Central memory CD8-positive, alpha-beta T cell (primary cell): ENCODE measurements around the gene MAML1.
A peak's percentile ranks its signal among the peaks of the same experiment; 100 is the strongest.

Experiments used
- ATAC-seq: fragments of 150-1000 bp; cut with Tn5 transposase; replicated peaks from 2 replicates; pipeline ENCODE4 v1.10.0; 2022; ENCODE audit warnings: mild to moderate bottlenecking, moderate FRiP score, moderate number of reproducible peaks; ENCODE audit not compliant: poor library complexity, severe bottlenecking; ENCODE audit errors: extremely low read depth
- DNase-seq, 2 donors: peaks; one replicate each; pipeline ENCODE4 v3.0.0; 2021; ENCODE audit warnings: low spot score in 2 of 2
- H3K27ac Mint-ChIP-seq: one replicate; pipeline ENCODE4 v1.8.0; 2022; ENCODE audit warnings: low read depth, mild to moderate bottlenecking, moderate library complexity, mixed read lengths
- H3K27me3 Mint-ChIP-seq: one replicate; pipeline ENCODE4 v1.8.0; 2022; ENCODE audit warnings: mixed read lengths
- H3K36me3 Mint-ChIP-seq: one replicate; pipeline ENCODE4 v1.8.0; 2022; ENCODE audit warnings: mild to moderate bottlenecking, moderate library complexity, mixed read lengths; ENCODE audit not compliant: insufficient read depth
- H3K4me1 Mint-ChIP-seq: one replicate; pipeline ENCODE4 v1.8.0; 2022; ENCODE audit warnings: mixed read lengths
- H3K4me3 Mint-ChIP-seq: one replicate; pipeline ENCODE4 v1.8.0; 2022; ENCODE audit warnings: mild to moderate bottlenecking, moderate library complexity, mixed read lengths
- H3K9me3 Mint-ChIP-seq: one replicate; pipeline ENCODE4 v1.8.0; 2022; ENCODE audit warnings: mixed read lengths

MAML1 gene

DNA sequence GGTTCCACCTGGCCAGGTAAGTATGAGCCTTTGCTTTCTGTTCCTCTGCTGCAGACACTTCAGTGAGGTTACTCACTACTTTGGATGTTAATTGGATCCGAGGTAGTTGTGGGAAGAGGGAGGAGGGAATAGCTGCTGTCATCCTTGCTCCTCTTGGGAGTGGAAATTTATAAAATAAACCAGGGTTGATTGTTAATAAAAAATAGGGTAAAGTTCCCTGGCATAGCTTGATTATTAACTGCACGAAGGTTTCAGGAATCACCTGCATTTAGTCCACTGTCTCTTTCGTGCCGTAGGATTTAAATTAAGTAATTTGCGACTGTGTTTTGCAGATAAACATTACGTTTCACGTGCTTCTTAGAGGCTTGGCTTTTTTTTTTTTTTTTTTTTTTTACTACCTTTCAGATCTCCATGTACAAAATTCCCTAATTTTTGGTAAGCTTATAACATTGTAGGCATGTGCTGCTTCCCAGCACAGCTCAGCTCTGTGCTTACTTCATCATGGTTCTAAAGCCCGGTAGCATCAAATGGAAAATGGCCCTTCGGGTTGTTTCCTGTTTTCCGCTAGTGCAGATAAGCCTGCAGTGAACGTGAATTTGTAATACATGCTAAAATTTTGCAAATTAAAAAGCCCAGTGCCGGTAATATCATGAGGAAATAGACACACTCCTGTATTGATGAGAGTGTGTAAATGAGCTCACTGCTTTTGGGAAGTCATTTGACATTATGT, 34.3 kb downstream of the MAML1 start:
- Mint-ChIP-seq H3K27me3 (no peaks in the 10 kb centered on the region), H3K36me3 (peaks cover 45% of the 10 kb centered on the region)

DNA sequence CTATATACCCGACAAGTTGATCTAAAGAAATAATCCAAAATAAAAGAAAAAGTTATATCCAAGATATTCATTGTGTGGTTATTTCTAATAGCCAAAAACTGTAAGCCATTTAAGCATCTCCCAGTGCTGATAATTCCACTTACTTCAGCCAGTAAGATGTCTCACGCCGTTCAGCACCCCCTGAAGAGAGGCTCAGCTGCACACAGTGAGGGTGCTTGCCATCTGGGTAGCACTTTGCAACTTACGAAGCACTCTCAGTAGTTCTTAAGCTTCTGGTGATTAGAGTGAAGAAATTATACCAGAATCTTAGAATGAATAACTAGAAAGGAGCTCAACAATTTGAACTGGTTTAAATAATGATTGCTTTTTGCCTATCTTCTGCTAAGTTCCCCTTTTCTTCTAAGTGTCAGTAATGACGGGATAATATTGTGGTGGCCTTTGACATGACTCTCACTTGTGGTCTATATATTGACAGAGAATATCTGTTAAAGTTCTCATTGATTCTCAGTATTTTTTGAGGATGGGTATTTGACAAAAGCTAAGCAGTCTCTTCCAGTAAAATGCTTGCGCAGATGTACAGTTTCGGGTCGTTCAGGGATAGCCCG, 35.0 kb downstream of the MAML1 start:
- H3K4me3 Mint-ChIP-seq: no peak overlapping the region

More for the DNA sequence above, 34.3 kb downstream of the MAML1 start:
- Mint-ChIP-seq H3K4me3 (no peak overlapping the region), H3K27ac (no peak overlapping the region), H3K9me3 (no peaks in the 10 kb centered on the region), H3K4me1 (peaks cover 23% of the 10 kb centered on the region)
- no peak for ATAC-seq
- DNase-seq: no peak

DNA sequence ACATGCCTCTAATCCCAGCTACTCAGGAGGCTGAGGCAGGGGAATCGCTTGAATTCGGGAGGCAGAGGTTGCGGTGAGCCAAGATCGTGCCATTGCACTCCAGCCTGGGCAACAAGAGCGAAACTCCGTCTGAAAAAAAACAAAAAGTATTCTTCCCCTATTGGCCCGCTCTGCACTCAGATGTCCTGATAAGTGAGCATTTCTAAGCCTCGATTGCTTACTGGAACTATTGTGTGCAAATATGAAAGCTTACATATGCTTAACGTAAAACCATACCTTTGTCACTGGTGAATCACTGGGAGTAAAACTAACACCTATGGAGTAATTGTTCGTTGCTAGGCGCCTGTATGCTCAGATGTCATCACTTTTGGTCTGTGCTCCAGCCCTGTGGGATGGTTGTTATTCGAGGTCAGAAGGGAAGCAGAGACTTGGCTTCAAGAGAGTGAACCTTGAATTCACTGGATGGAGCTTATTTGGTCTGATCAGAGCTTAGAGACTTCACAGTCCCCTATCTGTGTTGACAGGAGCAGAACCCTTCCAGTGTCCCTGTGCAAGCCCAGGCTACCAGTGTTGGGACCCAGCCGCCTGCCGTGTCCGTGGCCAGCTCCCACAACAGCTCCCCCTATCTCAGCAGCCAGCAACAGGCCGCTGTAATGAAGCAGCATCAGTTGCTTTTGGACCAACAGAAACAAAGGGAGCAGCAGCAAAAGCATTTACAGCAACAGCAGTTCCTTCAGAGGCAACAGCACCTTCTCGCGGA, 35.9 kb downstream of the MAML1 start:
- ATAC-seq (no peak), DNase-seq (no peak)
- Mint-ChIP-seq H3K27ac (no peak overlapping the region), H3K9me3 (no peaks in the 10 kb centered on the region), H3K4me1 (peaks cover 7% of the 10 kb centered on the region), H3K27me3 (no peaks in the 10 kb centered on the region), H3K36me3 (peaks cover 57% of the 10 kb centered on the region), H3K4me3 (no peak overlapping the region)

More for the DNA sequence above, 35.0 kb downstream of the MAML1 start:
- ATAC-seq (no peak), DNase-seq (no peak)
- no peak overlapping the region for H3K27ac Mint-ChIP-seq
- peaks cover 16% of the 10 kb centered on the region for H3K4me1 Mint-ChIP-seq
- H3K9me3 Mint-ChIP-seq: no peaks in the 10 kb centered on the region
- H3K36me3 Mint-ChIP-seq: peaks cover 52% of the 10 kb centered on the region
- no peaks in the 10 kb centered on the region for H3K27me3 Mint-ChIP-seq

- no peak for DNase-seq
- no peak overlapping the region for H3K27ac Mint-ChIP-seq
- H3K27me3 Mint-ChIP-seq: no peaks in the 10 kb centered on the region
- H3K4me1 Mint-ChIP-seq: no peaks in the 10 kb centered on the region
- H3K9me3 Mint-ChIP-seq: no peaks in the 10 kb centered on the region
- H3K4me3 Mint-ChIP-seq: no peak overlapping the region
- H3K36me3 Mint-ChIP-seq: peaks cover 55% of the 10 kb centered on the region
- no peak for ATAC-seq
Observed at GRCh38 chr5:179769271-179769670, 36.6 kb downstream of the MAML1 start.

- H3K9me3 Mint-ChIP-seq: no peaks in the 10 kb centered on the region
- ATAC-seq (no peak), DNase-seq (no peak)
- no peaks in the 10 kb centered on the region for H3K4me1 Mint-ChIP-seq
- peaks cover 56% of the 10 kb centered on the region for H3K36me3 Mint-ChIP-seq
- H3K4me3 Mint-ChIP-seq: no peak overlapping the region
- H3K27ac Mint-ChIP-seq: no peak overlapping the region
- H3K27me3 Mint-ChIP-seq: no peaks in the 10 kb centered on the region
Observed at GRCh38 chr5:179769796-179770195, 37.2 kb downstream of the MAML1 start.

DNA sequence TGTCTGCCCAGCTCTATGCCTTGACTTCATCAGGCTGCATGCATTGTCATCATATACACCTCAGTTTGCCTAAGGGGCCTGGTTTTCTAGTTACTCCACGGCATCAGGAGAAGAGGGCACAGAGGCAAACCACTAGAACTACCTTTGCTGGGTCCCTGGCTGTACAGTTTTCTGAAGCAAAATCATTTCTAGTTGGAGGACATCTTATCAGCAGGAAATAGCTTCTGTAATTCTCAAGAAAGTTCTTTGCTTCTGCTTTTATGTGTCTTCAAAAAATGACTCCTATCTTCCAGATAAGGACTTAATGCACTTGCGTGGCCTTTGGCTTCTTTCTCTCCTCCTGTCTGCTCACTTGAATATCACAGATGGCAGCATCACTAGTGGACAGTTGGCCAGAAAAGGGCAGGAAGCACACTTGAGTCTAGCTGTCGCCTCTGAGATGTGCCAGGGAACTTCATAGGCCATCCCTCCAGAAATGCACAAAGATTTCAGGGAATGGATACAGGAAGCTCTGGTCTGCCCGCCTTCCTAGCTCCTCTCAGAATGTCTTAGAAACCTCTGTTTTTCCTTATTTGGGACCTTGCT, 38.8 kb downstream of the MAML1 start:
- no peak overlapping the region for H3K27ac Mint-ChIP-seq
- no peak for DNase-seq
- no peaks in the 10 kb centered on the region for H3K27me3 Mint-ChIP-seq
- no peaks in the 10 kb centered on the region for H3K4me1 Mint-ChIP-seq
- H3K36me3 Mint-ChIP-seq: peaks cover 57% of the 10 kb centered on the region
- H3K9me3 Mint-ChIP-seq: no peaks in the 10 kb centered on the region
- no peak for ATAC-seq
- no peak overlapping the region for H3K4me3 Mint-ChIP-seq

DNA sequence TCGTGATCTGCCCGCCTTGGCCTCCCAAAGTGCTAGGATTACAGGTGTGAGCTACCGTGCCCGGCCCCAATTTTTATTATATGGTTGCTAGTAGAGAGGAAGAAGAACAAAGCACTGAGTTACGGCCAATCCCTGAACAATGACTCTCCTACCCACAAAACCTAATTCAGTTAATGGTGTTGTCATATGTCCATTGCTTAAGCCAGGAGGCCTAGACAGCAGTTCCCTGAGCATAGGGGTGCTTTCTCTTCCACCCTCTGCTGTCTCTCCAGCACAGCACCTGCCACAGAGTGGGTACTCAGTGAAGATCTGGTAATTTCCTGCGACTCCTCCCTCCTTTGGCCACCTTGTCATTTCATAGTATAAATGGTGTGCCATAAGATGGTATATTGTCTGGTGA, 39.7 kb downstream of the MAML1 start:
- DNase-seq (no peak), ATAC-seq (no peak)
- H3K36me3 Mint-ChIP-seq: peaks cover 52% of the 10 kb centered on the region
- no peaks in the 10 kb centered on the region for H3K27me3 Mint-ChIP-seq
- no peaks in the 10 kb centered on the region for H3K4me1 Mint-ChIP-seq
- H3K27ac Mint-ChIP-seq: no peak overlapping the region
- H3K9me3 Mint-ChIP-seq: no peaks in the 10 kb centered on the region
- no peak overlapping the region for H3K4me3 Mint-ChIP-seq

DNA sequence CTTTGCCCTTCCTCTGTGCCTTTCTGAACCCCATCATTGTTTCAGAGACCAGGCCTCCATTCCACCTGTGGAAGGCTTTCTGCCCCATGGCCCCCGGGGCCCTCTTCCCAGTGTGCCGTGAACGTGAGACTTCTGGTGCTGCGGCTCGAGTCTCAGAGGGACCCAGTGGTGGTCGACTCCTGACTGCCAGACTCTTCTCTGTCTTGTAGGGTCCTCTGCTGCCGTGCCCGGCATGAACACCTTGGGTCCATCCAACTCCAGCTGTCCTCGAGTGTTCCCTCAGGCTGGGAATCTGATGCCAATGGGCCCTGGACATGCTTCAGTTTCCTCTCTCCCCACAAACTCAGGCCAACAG, 41.0 kb downstream of the MAML1 start:
- Mint-ChIP-seq H3K4me3 (no peak overlapping the region), H3K27me3 (no peaks in the 10 kb centered on the region), H3K9me3 (no peaks in the 10 kb centered on the region), H3K27ac (no peak overlapping the region), H3K36me3 (peaks cover 52% of the 10 kb centered on the region), H3K4me1 (no peaks in the 10 kb centered on the region)
- DNase-seq: no peak
- ATAC-seq: no peak

DNA sequence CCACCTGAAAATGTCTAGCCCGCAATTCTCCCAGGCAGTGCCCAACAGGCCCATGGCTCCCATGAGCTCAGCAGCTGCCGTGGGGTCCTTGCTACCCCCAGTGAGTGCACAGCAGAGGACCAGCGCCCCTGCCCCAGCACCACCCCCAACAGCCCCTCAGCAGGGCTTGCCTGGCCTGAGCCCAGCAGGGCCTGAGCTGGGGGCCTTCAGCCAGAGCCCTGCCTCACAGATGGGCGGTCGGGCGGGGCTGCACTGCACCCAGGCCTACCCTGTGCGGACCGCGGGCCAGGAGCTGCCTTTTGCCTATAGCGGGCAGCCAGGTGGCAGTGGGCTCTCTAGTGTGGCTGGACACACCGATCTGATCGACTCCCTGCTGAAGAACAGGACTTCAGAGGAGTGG, 41.8 kb downstream of the MAML1 start:
- DNase-seq (no peak), ATAC-seq (no peak)
- Mint-ChIP-seq H3K9me3 (no peaks in the 10 kb centered on the region), H3K4me1 (no peaks in the 10 kb centered on the region), H3K36me3 (peaks cover 47% of the 10 kb centered on the region), H3K4me3 (no peak overlapping the region), H3K27ac (no peak overlapping the region), H3K27me3 (no peaks in the 10 kb centered on the region)

- H3K4me3 Mint-ChIP-seq: no peak overlapping the region
- no peaks in the 10 kb centered on the region for H3K27me3 Mint-ChIP-seq
- peaks cover 33% of the 10 kb centered on the region for H3K36me3 Mint-ChIP-seq
- peak overlapping the region; percentile 68 for H3K27ac Mint-ChIP-seq
- H3K4me1 Mint-ChIP-seq: no peaks in the 10 kb centered on the region
- DNase-seq (no peak), ATAC-seq (no peak)
- H3K9me3 Mint-ChIP-seq: no peaks in the 10 kb centered on the region
Observed at GRCh38 chr5:179776411-179776938, 43.9 kb downstream of the MAML1 start.

DNA sequence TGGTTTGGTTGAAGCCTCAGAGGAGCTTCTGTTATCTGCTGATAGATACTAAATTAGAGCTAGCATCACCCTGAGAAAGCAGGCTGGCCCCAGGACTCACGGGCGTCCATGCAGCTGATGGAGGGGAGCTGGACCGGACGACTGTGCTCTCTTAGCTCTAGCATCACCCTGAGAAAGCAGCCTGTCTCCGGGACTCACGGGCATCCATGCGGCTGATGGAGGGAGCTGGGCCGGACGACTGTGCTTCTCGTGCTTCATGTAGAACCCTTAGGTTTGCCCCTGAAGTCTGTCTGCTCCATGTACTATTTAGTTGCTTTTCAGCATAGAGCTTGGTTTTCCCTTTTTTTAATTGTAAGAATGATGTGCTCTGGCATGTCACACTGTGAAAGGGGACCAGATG, 44.8 kb downstream of the MAML1 start:
- DNase-seq (no peak), ATAC-seq (no peak)
- H3K9me3 Mint-ChIP-seq: no peaks in the 10 kb centered on the region
- no peaks in the 10 kb centered on the region for H3K27me3 Mint-ChIP-seq
- H3K4me3 Mint-ChIP-seq: no peak overlapping the region
- H3K4me1 Mint-ChIP-seq: no peaks in the 10 kb centered on the region
- H3K36me3 Mint-ChIP-seq: peaks cover 25% of the 10 kb centered on the region
- peak overlapping the region; percentile 83 for H3K27ac Mint-ChIP-seq

GRCh38 chr5:179777909-179778308, 45.3 kb downstream of the MAML1 start:
- Mint-ChIP-seq H3K36me3 (peaks cover 24% of the 10 kb centered on the region), H3K4me1 (no peaks in the 10 kb centered on the region), H3K27ac (peak overlapping the region; percentile 83), H3K4me3 (no peak overlapping the region), H3K27me3 (no peaks in the 10 kb centered on the region), H3K9me3 (no peaks in the 10 kb centered on the region)
- DNase-seq: no peak
- no peak for ATAC-seq
